Uterus (tissue), 2 donors: ENCODE data around the gene GASK1B.

Source experiments
- CTCF ChIP-seq, 4 experiments: fragments of 200-600 bp in 2 of 4; fragments of 450-650 bp in 2 of 4; sonication (generic) in 2 of 4; IDR thresholded peaks; one replicate each; pipeline ENCODE4 v1.5.1; 2016 to 2019; ENCODE audit warnings: antibody characterized with exemption in 4 of 4, mild to moderate bottlenecking in 2 of 4, moderate library complexity in 1 of 4
- POLR2A ChIP-seq, 2 donors: fragments of 450-650 bp; IDR thresholded peaks; one replicate each; pipeline ENCODE4 v1.6.1; 2016; ENCODE audit warnings: antibody characterized with exemption in 2 of 2, mild to moderate bottlenecking in 1 of 2, moderate library complexity in 1 of 2

GRCh38 chr4:158125310-158125709 lies 47.5 kb downstream of the GASK1B start:
- TF ChIP-seq CTCF (IDR thresholded peaks at IDR 0.05) = no peak
- TF ChIP-seq POLR2A (IDR thresholded peaks at IDR 0.05) = no peak
